GM21825 (cell line): Measurements from ENCODE around the gene XAGE2.

Experiments used
- ATAC-seq: cut with Tn5 transposase; IDR thresholded peaks from one replicate; pipeline ENCODE4 v1.9.1; 2021; ENCODE audit warnings: mild to moderate bottlenecking, moderate library complexity; ENCODE audit not compliant: unreplicated experiment

XAGE2 gene

DNA sequence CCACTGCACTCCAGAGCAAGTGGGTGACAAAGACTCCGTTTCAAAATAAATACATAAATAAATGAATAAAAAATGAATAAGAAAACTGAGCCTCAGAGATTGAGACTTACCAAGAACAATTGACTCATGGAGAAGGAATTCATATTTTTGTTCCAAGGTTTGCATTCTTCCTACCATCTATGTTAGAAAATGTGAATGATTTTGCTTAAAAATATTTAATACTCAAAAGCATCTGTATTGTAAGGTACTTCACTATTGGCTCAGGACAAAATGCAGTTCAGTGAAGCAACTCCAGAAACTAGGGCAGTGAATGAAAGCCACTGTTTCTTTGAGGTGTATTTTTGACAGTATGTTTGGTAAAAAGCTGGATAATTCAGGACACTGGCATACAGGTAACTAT lies 54.1 kb downstream of the XAGE2 start:
- ATAC-seq = no peak

DNA sequence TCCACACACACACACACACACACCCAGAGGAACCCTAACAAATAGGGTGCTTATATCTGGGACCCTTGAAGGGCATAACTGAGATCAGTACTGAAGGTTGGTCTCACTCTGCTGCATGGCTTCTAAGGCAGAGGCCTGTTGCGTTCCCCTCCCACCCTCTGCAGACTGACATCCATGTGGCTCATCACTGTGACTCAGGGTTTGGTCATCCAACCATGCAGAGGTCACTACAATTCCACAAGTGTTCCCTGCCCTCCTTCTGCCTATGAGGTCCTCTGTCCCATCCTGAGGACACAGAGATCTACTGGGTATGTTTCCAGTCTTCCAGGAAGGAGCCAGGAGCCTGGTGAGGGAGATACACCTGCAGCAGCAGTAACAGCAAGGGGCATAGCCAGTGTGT lies 55.8 kb downstream of the XAGE2 start:
- no peak for ATAC-seq
